Fibroblast of lung (primary cell): ENCODE data around the gene JAG2.

ENCODE experiments used
- EZH2 ChIP-seq: IDR thresholded peaks from 2 replicates; pipeline ENCODE4 v1.5.1; 2012; ENCODE audit warnings: low read length, control low read depth, mild to moderate bottlenecking; ENCODE audit errors: missing control alignments
- TF ChIP-seq, protein P1 (sequence below), 2 donors: IDR thresholded peaks in 1 of 2; conservative IDR thresholded peaks in 1 of 2; 1 replicate in 1 of 2; 2 replicates in 1 of 2; pipeline ENCODE4 v1.5.1; 2011 to 2012; ENCODE audit warnings: low read length in 2 of 2, control low read depth in 1 of 2, inconsistent platforms in 1 of 2, low read depth in 1 of 2, mild to moderate bottlenecking in 1 of 2

DNA sequence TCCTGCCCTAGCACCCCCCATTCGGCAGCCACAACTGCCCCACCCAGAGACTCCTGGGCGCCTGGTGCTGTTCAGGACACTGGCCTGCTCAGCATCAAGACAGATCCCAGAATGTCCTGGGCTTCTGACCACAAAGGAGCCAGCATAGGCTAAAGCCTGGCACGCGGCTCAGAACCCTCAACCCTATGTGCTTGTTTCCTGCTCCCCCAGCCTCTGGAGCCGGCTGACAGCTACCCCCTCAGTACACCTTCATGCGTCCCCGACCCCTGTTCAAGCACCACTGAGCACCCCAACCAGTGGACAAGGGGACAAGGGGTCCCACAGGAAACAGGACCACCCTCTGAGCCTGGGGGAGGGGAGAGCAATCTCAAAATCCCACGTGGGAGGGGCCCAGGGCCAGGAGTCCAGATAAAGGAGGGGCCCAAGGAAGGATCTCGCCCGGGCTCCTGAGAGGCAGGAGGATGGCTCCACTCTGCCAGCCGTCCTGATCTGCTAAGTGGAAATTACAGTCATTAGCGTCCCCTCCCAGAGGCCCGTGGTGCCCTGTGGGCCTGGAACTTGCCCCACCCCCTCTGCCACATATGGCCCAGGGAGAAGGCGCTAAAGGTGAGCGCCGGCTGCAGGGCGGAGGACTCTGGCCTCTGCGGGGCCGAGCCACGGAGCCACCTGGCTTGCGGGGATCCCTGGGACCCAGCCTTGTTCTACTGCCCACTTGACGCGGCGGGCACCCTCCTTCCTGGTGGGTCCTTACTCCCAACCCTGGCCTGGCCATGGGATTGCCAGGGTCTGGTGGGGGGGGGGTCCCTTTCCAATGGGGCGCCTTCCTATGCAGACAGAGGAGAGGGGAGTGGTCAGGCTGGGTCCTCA is 76.2 kb downstream of the JAG2 start:
- TF ChIP-seq, protein P1, sequence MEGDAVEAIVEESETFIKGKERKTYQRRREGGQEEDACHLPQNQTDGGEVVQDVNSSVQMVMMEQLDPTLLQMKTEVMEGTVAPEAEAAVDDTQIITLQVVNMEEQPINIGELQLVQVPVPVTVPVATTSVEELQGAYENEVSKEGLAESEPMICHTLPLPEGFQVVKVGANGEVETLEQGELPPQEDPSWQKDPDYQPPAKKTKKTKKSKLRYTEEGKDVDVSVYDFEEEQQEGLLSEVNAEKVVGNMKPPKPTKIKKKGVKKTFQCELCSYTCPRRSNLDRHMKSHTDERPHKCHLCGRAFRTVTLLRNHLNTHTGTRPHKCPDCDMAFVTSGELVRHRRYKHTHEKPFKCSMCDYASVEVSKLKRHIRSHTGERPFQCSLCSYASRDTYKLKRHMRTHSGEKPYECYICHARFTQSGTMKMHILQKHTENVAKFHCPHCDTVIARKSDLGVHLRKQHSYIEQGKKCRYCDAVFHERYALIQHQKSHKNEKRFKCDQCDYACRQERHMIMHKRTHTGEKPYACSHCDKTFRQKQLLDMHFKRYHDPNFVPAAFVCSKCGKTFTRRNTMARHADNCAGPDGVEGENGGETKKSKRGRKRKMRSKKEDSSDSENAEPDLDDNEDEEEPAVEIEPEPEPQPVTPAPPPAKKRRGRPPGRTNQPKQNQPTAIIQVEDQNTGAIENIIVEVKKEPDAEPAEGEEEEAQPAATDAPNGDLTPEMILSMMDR (conservative IDR thresholded peaks at IDR 0.05 in 1 of 2, IDR thresholded peaks at IDR 0.05 in 1 of 2; ENCODE audit: low read depth in 1 of 2, low read length in 2 of 2): no peak
- TF ChIP-seq EZH2: no peak
